Measurements from ENCODE around the gene CAVIN4.

Gene CAVIN4

GRCh38 chr9:100577776-100578448 is at the start of gene CAVIN4:
Gene CAVIN4 (plus strand): TSS chr9:100578079. CDS start chr9:100578144, 65 bp downstream.
- no peak for TF ChIP-seq CTCF (IDR thresholded peaks at IDR 0.05; ENCODE audit: control insufficient read depth, extremely low read depth, insufficient read depth)
- no peak within 1 kb of the TSS for H3K4me3 ChIP-seq (ENCODE audit: low read depth, low read length)
- DNase-seq (ENCODE audit: low read depth) = no peak

- no peak for DNase-seq (ENCODE audit: low read depth)
- TF ChIP-seq CTCF (IDR thresholded peaks at IDR 0.05; ENCODE audit: control insufficient read depth, extremely low read depth, insufficient read depth) = no peak
Measured at GRCh38 chr9:100534401-100534800, 43.5 kb upstream of the CAVIN4 start.

GRCh38 chr9:100540327-100540726 is 37.6 kb upstream of the CAVIN4 start:
- TF ChIP-seq CTCF (IDR thresholded peaks at IDR 0.05; ENCODE audit: control insufficient read depth, extremely low read depth, insufficient read depth) = no peak
- DNase-seq (ENCODE audit: low read depth) = no peak
- H3K4me3 ChIP-seq (ENCODE audit: low read depth, low read length) = no peak overlapping the region

More at GRCh38 chr9:100534401-100534800, 43.5 kb upstream of the CAVIN4 start:
- H3K4me3 ChIP-seq (ENCODE audit: low read depth, low read length) = no peak overlapping the region

- DNase-seq (ENCODE audit: low read depth) = no peak
- H3K4me3 ChIP-seq (ENCODE audit: low read depth, low read length) = no peak overlapping the region
- no peak for TF ChIP-seq CTCF (IDR thresholded peaks at IDR 0.05; ENCODE audit: control insufficient read depth, extremely low read depth, insufficient read depth)
Measured at GRCh38 chr9:100549048-100549447, 28.8 kb upstream of the CAVIN4 start.

- no peak overlapping the region for H3K4me3 ChIP-seq (ENCODE audit: low read depth, low read length)
- no peak for DNase-seq (ENCODE audit: low read depth)
- TF ChIP-seq CTCF (IDR thresholded peaks at IDR 0.05; ENCODE audit: control insufficient read depth, extremely low read depth, insufficient read depth) = no peak
Measured at GRCh38 chr9:100554935-100555401, 22.9 kb upstream of the CAVIN4 start.

- no peak for TF ChIP-seq CTCF (IDR thresholded peaks at IDR 0.05; ENCODE audit: control insufficient read depth, extremely low read depth, insufficient read depth)
- no peak for DNase-seq (ENCODE audit: low read depth)
- H3K4me3 ChIP-seq (ENCODE audit: low read depth, low read length) = no peak overlapping the region
Measured at GRCh38 chr9:100555471-100555870, 22.4 kb upstream of the CAVIN4 start.

- no peak for TF ChIP-seq CTCF (IDR thresholded peaks at IDR 0.05; ENCODE audit: control insufficient read depth, extremely low read depth, insufficient read depth)
- DNase-seq (ENCODE audit: low read depth) = no peak
- no peak overlapping the region for H3K4me3 ChIP-seq (ENCODE audit: low read depth, low read length)
Measured at GRCh38 chr9:100557053-100557452, 20.8 kb upstream of the CAVIN4 start.

Measured in LNCaP clone FGC (cell line).